Right lobe of liver (tissue), 4 donors: ENCODE data around the gene B9D1.

Experiments used
- CTCF ChIP-seq, 4 donors: fragments of 200-600 bp in 3 of 4; fragments of 450-650 bp in 1 of 4; IDR thresholded peaks; one replicate each; pipeline versions ENCODE4 v1.5.1 to v1.8.0; 2016 to 2022; ENCODE audit warnings: antibody characterized with exemption in 4 of 4, mild to moderate bottlenecking in 2 of 4
- POLR2A ChIP-seq: fragments of 450-650 bp; IDR thresholded peaks from one replicate; pipeline ENCODE4 v1.6.1; 2017; ENCODE audit warnings: antibody characterized with exemption, mild to moderate bottlenecking
- donor health status: DM: no; HTN: no; CAD: no.
- donor health status: DM: no; HTN: no; CAD: no.
- donor health status: DM: no; HTN: yes; CAD: no.

GRCh38 chr17:19365833-19366636 lies 3.5 kb upstream of the B9D1 start:
- TF ChIP-seq CTCF (IDR thresholded peaks at IDR 0.05) = no peak
- no peak for TF ChIP-seq POLR2A
